Body of pancreas (tissue), 4 donors: Measurements from ENCODE around the gene SEMA3G.

Experiments used
- CTCF ChIP-seq, 7 experiments: fragments of 450-650 bp in 4 of 7; fragments of 200-600 bp in 3 of 7; sonication (generic) in 3 of 7; IDR thresholded peaks; one replicate each; pipeline ENCODE4 v1.5.1; 2016 to 2019; ENCODE audit warnings: antibody characterized with exemption in 7 of 7
- POLR2A ChIP-seq, 3 donors: fragments of 450-650 bp; IDR thresholded peaks; one replicate each; pipeline ENCODE4 v1.6.1; 2016; ENCODE audit warnings: antibody characterized with exemption in 3 of 3, mild to moderate bottlenecking in 2 of 3

GRCh38 chr3:52480768-52481715 lies 36.1 kb upstream of the SEMA3G start:
- TF ChIP-seq CTCF (IDR thresholded peaks at IDR 0.05) (no peak), POLR2A (IDR thresholded peaks at IDR 0.05) (no peak)
